ENCODE data around the gene NKX6-2.

Gene NKX6-2

GRCh38 chr10:132754071-132754470, 31.9 kb downstream of the NKX6-2 start:
- no peaks in the 10 kb centered on the region for H3F3A ChIP-seq (ENCODE audit: insufficient read depth, low read length)
- no peak overlapping the region for H2AFZ ChIP-seq (ENCODE audit: low read length)
- no peaks in the 10 kb centered on the region for H3K4me1 ChIP-seq (ENCODE audit: insufficient read depth, low read length, severe bottlenecking)
- H3K79me2 ChIP-seq (ENCODE audit: insufficient read depth, low read length), result no peaks in the 10 kb centered on the region
- no peak for TF ChIP-seq CTCF (IDR thresholded peaks at IDR 0.05; ENCODE audit: low read length)
- TF ChIP-seq EZH2 (IDR thresholded peaks at IDR 0.05; ENCODE audit: borderline replicate concordance, low read length), result no peak
- no peak overlapping the region for H3K27ac ChIP-seq (ENCODE audit: low read depth, low read length, poor library complexity, severe bottlenecking)
- H3K27me3 ChIP-seq (ENCODE audit: insufficient read depth, low read length), result no peaks in the 10 kb centered on the region; the same call in 1 of the 2 replicates
- no peak overlapping the region for H3K4me2 ChIP-seq (ENCODE audit: low read length)
- H4K20me1 ChIP-seq (ENCODE audit: insufficient read depth, low read length), result no peaks in the 10 kb centered on the region
- no peaks in the 10 kb centered on the region for H3K9me3 ChIP-seq (ENCODE audit: low read length)
- no peaks in the 10 kb centered on the region for H3K36me3 ChIP-seq (ENCODE audit: insufficient read depth, low read length)
- H3K9me2 ChIP-seq (ENCODE audit: low read depth, low read length), result no peaks in the 10 kb centered on the region
- H3K9ac ChIP-seq (ENCODE audit: low read length), result no peak overlapping the region
- H3K4me3 ChIP-seq (ENCODE audit: low read depth, low read length, poor library complexity, severe bottlenecking), result no peak overlapping the region

GRCh38 chr10:132753596-132753995, 32.4 kb downstream of the NKX6-2 start:
- Histone ChIP-seq H3K9me3 (ENCODE audit: low read length) (no peaks in the 10 kb centered on the region), H3K4me3 (ENCODE audit: low read depth, low read length, poor library complexity, severe bottlenecking) (no peak overlapping the region)
- TF ChIP-seq CTCF (IDR thresholded peaks at IDR 0.05; ENCODE audit: low read length), result no peak
- TF ChIP-seq EZH2 (IDR thresholded peaks at IDR 0.05; ENCODE audit: borderline replicate concordance, low read length), result no peak

GRCh38 chr10:132752961-132753360, 33.0 kb downstream of the NKX6-2 start:
- Histone ChIP-seq H3K4me2 (ENCODE audit: low read length) (no peak overlapping the region), H3K27me3 (ENCODE audit: insufficient read depth, low read length) (no peaks in the 10 kb centered on the region; the same call in 1 of the 2 replicates), H3F3A (ENCODE audit: insufficient read depth, low read length) (no peaks in the 10 kb centered on the region), H3K36me3 (ENCODE audit: insufficient read depth, low read length) (no peaks in the 10 kb centered on the region), H3K27ac (ENCODE audit: low read depth, low read length, poor library complexity, severe bottlenecking) (no peak overlapping the region), H4K20me1 (ENCODE audit: insufficient read depth, low read length) (no peaks in the 10 kb centered on the region), H3K9ac (ENCODE audit: low read length) (no peak overlapping the region), H3K9me3 (ENCODE audit: low read length) (no peaks in the 10 kb centered on the region), H2AFZ (ENCODE audit: low read length) (no peak overlapping the region), H3K79me2 (ENCODE audit: insufficient read depth, low read length) (no peaks in the 10 kb centered on the region), H3K4me1 (ENCODE audit: insufficient read depth, low read length, severe bottlenecking) (no peaks in the 10 kb centered on the region), H3K4me3 (ENCODE audit: low read depth, low read length, poor library complexity, severe bottlenecking) (no peak overlapping the region), H3K9me2 (ENCODE audit: low read depth, low read length) (no peaks in the 10 kb centered on the region)
- no peak for TF ChIP-seq CTCF (IDR thresholded peaks at IDR 0.05; ENCODE audit: low read length)
- no peak for TF ChIP-seq EZH2 (IDR thresholded peaks at IDR 0.05; ENCODE audit: borderline replicate concordance, low read length)

More at GRCh38 chr10:132753596-132753995, 32.4 kb downstream of the NKX6-2 start:
- Histone ChIP-seq H3K27me3 (ENCODE audit: insufficient read depth, low read length) (no peaks in the 10 kb centered on the region; the same call in 1 of the 2 replicates), H3K4me2 (ENCODE audit: low read length) (no peak overlapping the region), H3K4me1 (ENCODE audit: insufficient read depth, low read length, severe bottlenecking) (no peaks in the 10 kb centered on the region), H3K79me2 (ENCODE audit: insufficient read depth, low read length) (no peaks in the 10 kb centered on the region), H3K27ac (ENCODE audit: low read depth, low read length, poor library complexity, severe bottlenecking) (no peak overlapping the region), H3F3A (ENCODE audit: insufficient read depth, low read length) (no peaks in the 10 kb centered on the region), H3K9ac (ENCODE audit: low read length) (no peak overlapping the region), H2AFZ (ENCODE audit: low read length) (no peak overlapping the region), H4K20me1 (ENCODE audit: insufficient read depth, low read length) (no peaks in the 10 kb centered on the region), H3K9me2 (ENCODE audit: low read depth, low read length) (no peaks in the 10 kb centered on the region), H3K36me3 (ENCODE audit: insufficient read depth, low read length) (no peaks in the 10 kb centered on the region)
